Smooth muscle cell of the umbilical artery (primary cell): ENCODE data around the gene GLYATL2. TPM values are rescaled to one million over a fixed set of nuclear protein-coding genes. Genes with fewer than 3 reads are reported as not detected.

ENCODE experiments used
- total RNA-seq: library from RNA; depleted of rRNA; stranded (reverse); fragments of >200 nt; gene quantifications from 2 replicates; pipeline ENCODE4 v1.2.3, GENCODE V29; 2014

GLYATL2 gene
- total RNA-seq: 0.97 and 1.8 TPM in 2 replicates

GRCh38 chr11:58844361-58845005 lies at the start of gene GLYATL2:
Gene GLYATL2 (minus strand): TSS chr11:58844704. CDS start chr11:58839612, 5,092 bp downstream.

Other genes starting within 250 kb of the GLYATL2 start
- gene CNTF, start 222.0 kb downstream of the GLYATL2 start, total RNA-seq: 1.8 and 3.1 TPM in 2 replicates
- not detected in 2 replicates for gene GLYAT, start 112.8 kb downstream of the GLYATL2 start, total RNA-seq
- 0.69 TPM in 1 of 2 replicates, not detected in the other for gene GLYATL1, start 94.8 kb upstream of the GLYATL2 start, total RNA-seq
- gene GLYATL1B, start 241.6 kb upstream of the GLYATL2 start, total RNA-seq: not detected in 2 replicates